Stimulated activated CD4-positive, alpha-beta T cell treated with anti-CD3 and anti-CD28 coated beads, TNF-alpha, amount 100 ng/mL, for 24 hours (primary cell): ENCODE results near the gene ZNF512B.
"Not testable (repeated sequence)": the region's sequence is repeated elsewhere in the genome, so short reads cannot be mapped to it uniquely, and the experiment has no call there.

Experiments used
- DNase-seq, 3 experiments: peaks; one replicate each; pipeline ENCODE4 v3.0.0-alpha.2; 2020; ENCODE audit warnings: low read depth in 3 of 3

The ZNF512B gene

DNA sequence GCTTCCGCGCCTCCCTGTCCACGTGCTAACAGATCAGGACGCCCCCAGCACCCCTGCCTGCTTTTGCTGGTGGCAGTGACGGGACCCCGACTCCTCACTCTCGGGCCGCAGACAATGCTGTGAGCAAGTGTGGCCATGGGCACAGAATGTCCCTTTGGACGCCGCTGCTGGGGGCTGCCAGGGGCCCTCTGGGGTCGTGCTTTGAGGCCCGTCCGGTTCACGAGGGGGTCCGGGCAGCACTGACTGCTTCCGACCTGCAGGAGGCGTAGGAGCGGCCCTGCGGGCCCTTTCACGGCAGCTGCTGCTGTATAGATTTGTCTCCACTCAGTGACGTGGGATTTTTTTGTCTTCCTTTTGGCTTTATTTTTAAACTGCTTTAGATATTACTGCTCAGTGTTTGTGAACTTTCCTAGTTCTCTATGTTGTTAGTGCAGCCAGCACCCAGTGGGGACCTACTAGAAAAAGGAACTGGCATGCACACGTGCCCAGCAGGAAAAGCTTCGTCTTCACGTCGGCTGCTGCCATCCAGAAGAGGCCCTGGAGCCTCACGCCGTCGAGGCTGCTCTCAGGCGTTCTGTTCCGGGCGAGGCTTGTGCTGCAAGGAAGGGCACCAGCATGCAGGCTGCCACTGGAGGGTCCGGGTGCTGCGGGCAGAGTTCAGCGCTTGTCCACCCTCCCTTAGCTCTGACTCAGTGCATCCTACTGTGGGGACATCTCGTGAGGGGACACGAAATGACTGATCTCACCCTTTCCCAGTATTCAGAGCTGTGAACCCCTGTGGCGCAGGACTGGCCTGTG is 35.3 kb downstream of the ZNF512B start:
- no peak for DNase-seq

DNA sequence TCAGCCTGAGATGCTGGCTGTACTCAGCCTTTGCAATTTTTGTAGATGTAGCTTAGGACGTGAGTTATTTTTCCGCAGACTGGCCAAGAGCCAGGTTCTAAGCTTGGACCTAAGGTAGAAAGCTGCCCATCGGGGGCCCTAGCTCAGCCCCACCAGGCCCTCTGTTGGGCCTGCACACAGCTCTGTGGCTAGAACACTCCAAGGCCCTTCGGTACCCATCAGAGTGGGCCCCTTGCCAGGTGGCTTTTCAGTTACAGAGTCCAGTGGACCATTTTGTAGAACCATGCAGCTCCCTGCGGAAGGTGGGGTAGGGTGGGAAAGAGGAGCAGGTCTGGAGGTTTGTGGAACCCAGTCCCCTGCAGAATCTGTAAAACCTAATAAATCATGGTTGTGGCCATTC is 36.1 kb downstream of the ZNF512B start:
- no peak for DNase-seq

DNA sequence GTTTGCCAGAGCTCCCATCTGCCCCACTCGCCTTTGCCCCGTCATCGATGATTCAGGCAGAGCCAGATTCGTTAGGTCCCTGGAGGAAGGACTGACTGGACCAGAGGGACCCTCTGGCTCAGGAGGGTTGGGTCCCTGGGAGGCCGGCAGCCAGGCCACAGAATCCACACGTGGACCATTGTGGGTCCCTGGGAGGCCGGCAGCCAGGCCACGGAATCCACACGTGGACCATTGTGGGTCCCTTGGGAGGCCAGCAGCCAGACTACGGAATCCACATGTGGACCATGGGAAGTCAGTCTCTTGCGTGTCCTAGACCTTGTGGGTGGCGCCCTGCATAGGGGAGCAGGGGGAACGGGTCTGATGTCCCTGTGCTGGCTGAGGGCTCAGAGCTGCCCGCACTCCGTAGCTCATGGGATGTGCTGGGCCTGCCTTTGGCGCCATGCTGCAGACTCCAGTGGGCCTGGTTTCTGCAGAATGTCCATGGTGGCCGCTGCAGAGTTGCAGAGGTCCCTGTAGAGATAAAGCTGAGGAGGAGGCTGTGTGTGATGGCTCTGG is 37.0 kb downstream of the ZNF512B start:
- no peak for DNase-seq

DNA sequence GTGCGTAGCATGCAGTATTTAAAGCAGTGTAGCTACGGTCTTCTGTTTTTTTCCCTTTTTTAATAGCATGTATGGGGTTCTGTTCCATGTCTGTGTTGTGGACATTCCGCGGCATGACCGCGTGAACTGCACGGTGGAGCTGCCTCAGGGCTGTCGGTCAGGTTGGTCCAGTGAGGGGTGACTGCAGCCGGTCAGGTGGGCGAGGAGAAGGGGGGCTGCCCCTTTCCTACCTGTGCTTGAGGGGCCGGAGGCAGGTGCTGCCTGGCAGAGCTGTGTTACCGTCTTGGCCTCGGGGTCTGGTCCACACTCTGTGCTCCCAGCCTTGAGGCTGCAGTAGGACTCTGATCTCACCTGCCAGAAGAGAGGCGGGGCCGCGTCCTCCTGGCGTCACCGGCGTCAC is 38.0 kb downstream of the ZNF512B start:
- DNase-seq = no peak

DNA sequence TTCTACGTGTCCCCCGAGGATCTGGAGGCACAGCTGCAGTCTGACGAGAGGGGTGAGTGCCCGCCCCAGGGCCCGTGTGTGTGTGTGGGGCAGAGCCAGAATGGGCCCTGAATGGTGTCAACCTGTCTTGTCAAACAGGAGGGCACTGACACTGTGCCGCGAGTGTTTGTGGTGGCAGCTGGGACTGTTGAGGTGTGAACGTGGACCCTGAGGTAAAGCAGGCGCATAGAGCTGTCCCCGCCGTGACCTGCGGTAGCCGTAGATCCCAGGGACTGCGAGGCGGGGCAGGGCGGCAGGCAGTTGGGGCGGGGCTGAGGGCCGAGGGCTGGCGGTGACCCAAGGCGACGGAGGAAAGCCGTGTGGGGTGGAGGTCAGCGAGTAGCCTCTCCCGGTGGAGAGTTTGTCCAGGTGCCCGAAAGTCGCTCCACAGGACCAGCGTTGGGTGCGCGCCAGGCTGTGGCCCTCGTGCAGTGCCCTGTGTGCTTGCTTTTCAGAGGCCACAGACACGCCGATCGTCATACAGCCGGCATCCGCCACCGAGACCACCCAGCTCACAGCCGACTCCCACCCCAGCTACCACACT is 38.7 kb downstream of the ZNF512B start:
- no peak for DNase-seq

DNA sequence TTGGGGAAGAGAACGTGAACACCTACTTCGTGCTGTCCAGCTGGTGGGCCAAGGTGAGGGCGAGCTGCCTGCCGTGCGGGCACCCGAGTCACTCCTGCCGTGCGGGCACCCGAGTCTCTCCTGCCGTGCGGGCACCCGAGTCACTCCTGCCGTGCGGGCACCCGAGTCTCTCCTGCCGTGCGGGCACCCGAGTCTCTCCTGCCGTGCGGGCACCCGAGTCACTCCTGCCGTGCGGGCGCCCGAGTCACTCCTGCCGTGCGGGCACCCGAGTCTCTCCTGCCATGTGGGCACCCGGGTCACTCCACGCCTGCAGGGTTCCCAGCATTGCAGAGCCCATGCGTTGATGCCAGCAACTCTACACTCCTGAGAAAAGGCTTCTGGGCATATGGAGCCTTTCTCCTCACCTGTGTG is 40.3 kb downstream of the ZNF512B start:
- not testable (repeated sequence) for DNase-seq

DNA sequence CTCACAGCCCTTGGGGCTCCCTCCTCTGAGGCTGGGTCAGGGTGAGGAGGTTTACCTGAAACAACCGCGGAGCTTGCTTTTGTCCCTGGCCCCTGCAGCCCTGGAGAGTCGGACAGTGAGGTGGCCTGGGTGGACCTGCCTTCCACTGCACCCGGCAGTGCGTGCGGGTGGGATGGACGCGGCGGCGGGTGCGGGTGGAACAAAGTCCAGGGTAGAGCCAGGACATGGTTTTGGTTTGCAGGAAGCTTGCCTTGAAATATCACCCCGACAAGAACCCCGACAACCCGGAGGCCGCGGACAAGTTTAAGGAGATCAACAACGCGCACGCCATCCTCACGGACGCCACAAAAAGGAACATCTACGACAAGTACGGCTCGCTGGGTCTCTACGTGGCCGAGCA is 40.7 kb downstream of the ZNF512B start:
- DNase-seq = no peak

DNA sequence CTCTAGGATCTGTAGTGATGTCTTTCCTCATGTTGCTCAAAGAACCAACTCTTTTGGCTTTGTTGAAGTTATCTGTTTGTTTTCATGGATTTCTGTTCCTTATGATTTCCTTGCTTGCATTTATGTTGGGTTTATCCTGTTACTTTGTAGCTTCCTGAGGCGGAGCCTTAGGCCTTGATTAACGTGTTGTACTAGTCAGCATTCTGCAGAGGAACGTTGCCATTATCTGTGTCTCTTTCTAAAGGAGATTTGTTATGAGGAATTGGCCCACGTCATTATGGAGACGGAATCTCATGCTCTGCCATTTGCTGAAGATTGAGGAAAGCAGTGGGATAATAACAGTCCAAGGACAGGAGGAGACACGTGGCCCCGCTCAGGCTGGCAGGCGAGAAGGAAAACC is 43.4 kb downstream of the ZNF512B start:
- no peak for DNase-seq

DNA sequence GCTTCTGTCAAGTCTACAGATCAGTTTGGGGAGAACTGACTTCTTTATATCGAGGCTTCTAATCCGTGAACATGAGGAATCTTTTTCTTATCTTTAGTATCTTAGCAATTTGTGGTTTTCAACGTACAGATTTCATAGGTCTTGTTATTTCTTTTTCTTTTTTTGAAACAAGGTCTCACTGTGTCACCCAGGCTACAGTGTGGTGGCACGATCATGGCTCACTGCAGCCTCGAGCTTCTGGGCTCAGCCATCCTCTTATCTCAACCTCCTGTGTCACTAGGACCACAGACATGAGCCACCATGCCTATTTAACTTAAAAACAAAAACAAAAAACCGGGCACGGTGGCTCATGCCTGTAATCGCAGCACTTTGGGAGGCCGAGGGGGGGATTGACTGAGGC is 45.5 kb downstream of the ZNF512B start:
- no peak for DNase-seq

DNA sequence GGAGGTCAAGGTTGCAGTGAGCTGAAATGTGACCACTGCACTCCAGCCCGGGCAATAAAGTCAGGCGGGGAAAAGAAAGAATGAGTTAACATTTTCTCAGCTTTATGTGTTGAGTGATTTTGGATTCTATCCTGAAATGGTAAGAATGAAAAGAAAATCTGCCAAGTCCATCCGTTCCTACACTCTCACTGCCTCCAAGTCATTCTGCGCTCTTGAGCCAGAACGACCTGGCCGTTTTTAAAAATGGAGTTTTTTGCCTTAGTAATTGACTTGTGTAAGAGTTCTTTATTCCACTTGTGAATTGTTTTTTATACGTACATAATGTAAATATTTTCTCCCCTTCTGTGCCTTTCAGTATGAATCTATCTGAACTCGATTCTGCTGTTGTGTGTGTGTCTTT is 46.1 kb downstream of the ZNF512B start:
- DNase-seq = no peak

DNA sequence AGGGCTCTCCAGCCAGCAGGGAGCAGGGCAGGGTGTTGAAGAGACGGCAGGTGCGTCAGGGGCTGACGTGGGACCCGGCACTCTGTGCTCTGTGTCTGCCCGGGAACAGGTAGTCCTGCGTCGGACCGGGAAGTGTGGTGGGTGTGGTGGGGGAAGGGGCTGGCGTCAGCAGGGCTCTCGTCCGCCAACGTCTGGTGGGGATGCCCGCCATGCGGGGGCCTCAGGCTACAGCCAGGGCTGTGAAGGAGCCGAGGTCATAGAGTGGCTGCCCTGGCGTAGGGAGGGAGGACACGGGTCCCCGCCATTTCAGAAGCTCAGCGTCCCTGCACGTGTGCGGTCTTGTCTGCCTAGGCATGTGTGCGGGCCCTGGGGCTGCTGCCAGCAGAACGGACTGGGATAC is 49.5 kb downstream of the ZNF512B start:
- DNase-seq = no peak

DNA sequence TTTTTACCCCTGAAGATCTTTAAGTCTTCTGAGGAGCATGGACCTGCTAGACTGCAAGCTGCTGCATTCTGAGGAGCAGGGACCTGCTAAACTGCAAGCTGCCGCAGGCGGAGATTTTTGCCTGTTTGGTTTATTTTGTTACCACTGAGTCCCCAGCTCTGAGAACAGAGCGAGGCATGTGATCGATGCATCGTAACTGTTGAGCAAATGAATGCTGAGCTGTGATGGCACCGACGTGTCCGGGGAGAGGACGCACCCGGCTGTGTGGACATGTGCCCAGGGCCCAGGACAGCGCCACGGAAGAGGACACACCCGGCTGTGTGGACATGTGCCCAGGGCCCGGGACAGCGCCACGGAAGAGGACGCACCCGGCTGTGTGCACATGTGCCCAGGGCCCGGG is 50.6 kb downstream of the ZNF512B start:
- DNase-seq = no peak

DNA sequence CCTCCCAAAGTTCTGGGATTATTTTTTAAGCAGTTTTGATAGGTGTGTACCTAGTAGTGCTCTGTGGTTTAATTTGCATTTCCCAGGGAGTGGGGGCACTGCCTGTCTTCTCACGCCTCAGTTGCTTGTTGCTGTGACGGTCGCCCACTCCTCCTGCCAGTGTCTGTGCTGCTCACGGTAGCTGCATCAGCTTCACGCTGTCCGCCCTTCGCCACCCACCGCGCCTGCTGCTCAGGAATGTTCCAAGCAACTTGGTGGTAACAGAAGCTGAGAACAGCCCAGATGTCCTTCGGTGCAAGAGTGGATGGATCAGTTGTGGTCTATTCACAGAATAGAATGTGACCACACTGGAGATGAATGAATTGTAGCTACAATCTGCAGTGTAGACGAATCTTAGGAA is 51.9 kb downstream of the ZNF512B start:
- no peak for DNase-seq

DNA sequence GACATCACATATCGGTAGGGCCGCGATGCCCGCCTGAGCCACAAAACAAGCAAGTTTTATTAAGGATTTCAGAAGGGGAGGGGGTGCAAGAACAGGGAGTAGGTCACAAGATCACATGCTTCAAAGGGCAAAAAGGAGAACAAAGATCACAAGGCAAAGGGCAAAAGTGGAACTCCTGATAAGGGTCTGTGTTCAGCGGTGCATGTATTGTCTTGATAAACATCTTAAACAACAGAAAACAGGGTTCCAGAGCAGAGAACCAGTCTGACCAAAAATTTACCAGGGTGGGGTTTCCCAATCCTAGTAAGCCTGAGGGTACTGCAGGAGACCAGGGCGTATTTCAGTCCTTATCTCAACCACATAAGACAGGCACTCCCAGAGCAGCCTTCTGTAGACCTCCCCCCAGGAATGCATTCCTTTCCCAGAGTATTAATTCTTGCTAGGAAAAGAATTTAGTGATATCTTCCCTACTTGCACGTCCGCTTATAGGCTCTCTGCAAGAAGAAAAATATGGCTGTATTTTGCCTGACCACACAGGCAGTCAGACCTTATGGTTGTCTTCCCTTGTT is 53.3 kb downstream of the ZNF512B start:
- DNase-seq = not testable (repeated sequence)

DNA sequence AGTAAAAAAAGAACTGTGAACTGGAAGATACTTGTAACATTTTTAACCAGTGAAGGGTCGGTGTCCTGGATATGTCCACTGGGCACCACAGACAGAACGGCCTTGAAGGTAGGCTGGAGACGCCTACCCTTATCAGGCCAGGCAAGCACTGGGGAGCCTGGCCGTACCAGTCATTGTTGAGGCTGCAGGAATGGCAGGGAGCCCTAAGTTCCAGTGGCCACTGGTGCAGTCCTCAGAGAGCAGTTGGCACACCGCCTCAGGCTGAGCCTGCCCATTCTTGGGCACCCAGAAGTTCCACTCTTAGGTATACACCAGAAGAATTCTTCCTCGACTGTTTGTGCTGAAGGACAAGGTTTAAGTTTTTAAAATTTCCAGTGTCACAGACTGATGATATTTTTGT is 54.3 kb downstream of the ZNF512B start:
- no peak for DNase-seq

DNA sequence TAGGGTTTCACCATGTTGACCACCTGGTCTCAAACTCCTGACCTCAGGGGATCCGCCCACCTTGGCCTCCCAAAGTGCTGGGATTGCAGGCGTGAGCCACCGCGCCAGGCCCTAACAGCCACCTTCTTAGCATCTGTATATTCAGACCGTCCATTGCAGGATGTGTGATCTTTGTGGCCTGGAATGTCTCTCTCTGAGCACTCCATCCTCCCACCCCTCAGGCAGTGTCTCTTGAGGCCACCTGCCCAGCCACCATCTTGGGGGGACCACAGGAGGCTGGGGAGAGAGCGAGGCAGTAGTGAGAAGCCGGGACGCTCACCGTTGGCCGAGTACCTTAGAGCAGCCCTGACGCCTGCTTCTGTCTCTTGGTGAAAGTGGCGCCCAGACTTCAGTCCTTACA is 56.0 kb downstream of the ZNF512B start:
- DNase-seq = no peak

DNA sequence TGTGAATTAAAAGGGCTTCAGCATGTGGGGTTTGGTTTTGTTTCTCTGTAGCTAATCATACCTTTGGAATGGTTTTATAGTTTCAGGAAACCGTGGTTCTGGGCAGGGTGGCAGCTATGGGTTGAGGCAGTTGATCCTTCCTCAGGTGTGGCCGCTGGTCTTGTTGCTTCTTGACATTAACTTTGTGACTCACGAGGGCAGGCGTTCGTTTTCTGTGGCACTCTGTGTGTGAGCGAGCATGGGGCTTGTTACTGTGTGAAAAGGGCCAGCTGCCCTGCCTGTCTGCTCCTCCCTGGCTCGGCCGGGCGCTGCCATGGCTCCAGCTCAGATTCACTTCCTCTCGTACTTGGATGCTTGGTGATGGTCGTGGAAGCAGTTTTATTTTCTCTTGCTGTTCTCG is 58.6 kb downstream of the ZNF512B start:
- DNase-seq = no peak

DNA sequence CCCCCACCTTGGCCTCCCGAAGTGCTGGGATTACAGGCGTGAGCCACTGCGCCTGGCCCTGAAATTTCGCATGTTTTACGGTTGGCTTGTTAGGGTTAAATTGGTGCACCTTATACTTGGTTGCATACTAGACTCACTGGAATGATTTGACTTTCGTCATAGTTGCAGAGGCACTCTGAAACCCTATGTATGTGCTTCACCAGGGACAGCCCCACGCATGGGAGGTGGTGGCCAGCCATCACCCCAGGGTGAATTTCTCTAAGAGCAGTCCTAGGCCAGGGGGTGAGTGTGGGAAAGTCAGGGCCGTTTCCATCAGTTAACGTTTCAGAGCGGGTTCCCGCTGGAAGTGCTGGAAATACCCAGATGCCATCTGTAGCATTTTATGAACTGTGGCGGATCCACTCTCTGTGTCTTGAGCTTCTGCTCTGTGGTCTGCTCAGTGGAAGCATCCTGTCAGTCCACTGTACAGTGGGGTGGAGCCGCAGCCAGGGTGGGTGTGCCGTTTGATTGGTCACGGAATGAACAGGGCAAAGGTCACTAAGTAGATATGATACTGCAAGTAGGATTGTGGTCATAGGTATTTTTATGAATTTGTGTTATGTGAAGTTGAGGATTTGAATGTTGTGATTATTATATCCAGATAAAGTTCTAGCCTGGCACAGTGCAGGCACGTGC is 61.6 kb downstream of the ZNF512B start:
- no peak for DNase-seq
